ENCODE measurements around the gene EIPR1. TPM values are rescaled to one million over a fixed set of nuclear protein-coding genes. Genes with fewer than 3 reads are reported as not detected.

EIPR1 gene
- polyA plus RNA-seq, 1 donor (not counting 4 experiments of a cell fraction or from before 2014, with no cell fraction given): 44.3 TPM

DNA sequence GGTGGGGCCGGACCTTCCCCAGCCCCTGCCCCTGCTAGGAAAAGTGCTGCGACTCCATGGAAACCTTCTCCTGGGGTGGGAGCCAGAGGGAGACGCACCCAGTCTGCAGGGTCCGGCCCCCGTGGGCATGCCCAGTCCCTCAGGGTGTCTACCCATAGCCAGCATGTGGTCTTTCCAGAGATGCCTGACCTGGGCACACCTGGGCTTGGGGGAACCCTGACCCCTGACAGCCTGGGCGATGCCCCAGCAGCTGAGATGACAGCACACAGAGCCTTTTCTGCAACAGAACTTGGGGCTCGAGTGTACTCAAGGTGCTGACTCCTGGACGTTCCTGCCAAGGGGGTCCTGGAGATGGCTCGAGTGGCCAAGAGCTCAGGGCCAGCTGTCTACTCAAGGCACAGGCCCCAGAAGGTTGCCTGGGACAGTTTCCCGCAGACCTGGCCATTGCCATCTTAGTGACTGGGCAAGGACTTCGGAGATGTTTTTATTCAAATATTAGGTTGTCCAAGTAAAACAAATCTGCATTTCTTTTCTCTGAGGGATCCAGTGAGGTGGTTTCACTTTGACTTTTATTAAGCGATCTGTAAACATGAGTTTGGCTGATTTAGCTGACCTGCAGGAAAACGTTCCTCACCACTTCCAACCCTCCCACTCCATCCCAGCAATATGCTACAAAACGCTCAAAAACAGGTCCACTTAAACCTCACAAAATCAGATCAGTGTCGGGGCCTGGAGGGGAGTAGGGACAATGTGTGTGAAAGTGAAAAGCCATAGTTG, 228.0 kb downstream of the EIPR1 start:
- H3K9me3 ChIP-seq (ENCODE audit: control insufficient read depth, low read depth, low read length): no peaks in the 10 kb centered on the region
- no peak overlapping the region for H3K27ac ChIP-seq (ENCODE audit: control insufficient read depth, insufficient read depth, low read length)
- no peak overlapping the region for H2AFZ ChIP-seq (ENCODE audit: control insufficient read depth, low read length)
- H3K4me2 ChIP-seq (ENCODE audit: control insufficient read depth, extremely low read depth, insufficient read depth, low read depth, low read length): no peak overlapping the region
- TF ChIP-seq, protein P1, sequence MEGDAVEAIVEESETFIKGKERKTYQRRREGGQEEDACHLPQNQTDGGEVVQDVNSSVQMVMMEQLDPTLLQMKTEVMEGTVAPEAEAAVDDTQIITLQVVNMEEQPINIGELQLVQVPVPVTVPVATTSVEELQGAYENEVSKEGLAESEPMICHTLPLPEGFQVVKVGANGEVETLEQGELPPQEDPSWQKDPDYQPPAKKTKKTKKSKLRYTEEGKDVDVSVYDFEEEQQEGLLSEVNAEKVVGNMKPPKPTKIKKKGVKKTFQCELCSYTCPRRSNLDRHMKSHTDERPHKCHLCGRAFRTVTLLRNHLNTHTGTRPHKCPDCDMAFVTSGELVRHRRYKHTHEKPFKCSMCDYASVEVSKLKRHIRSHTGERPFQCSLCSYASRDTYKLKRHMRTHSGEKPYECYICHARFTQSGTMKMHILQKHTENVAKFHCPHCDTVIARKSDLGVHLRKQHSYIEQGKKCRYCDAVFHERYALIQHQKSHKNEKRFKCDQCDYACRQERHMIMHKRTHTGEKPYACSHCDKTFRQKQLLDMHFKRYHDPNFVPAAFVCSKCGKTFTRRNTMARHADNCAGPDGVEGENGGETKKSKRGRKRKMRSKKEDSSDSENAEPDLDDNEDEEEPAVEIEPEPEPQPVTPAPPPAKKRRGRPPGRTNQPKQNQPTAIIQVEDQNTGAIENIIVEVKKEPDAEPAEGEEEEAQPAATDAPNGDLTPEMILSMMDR (optimal IDR thresholded peaks at IDR 0.05 in 1 of 3, IDR thresholded peaks at IDR 0.05 in 1 of 3, conservative IDR thresholded peaks at IDR 0.05 in 1 of 3; ENCODE audit: extremely low read depth in 1 of 3, insufficient read depth in 2 of 3, low read length in 3 of 3): no peak
- TF ChIP-seq EZH2 (IDR thresholded peaks at IDR 0.05; ENCODE audit: low read length): no peak
- no peak overlapping the region for H3K9ac ChIP-seq (ENCODE audit: control insufficient read depth, extremely low read depth, insufficient read depth, low read length)
- FAIRE-seq: no peak
- H3K79me2 ChIP-seq (ENCODE audit: control insufficient read depth, insufficient read depth, low read length): no peaks in the 10 kb centered on the region
- H3K36me3 ChIP-seq (ENCODE audit: control insufficient read depth in 2 of 2, extremely low read depth in 1 of 2, insufficient read depth in 2 of 2, low read length in 2 of 2): no peaks in the 10 kb centered on the region
- H3K4me3 ChIP-seq (ENCODE audit: control insufficient read depth in 2 of 3, extremely low read depth in 1 of 3, insufficient read depth in 2 of 3, low read depth in 1 of 3, low read length in 3 of 3): no peak overlapping the region
- no peaks in the 10 kb centered on the region for H3K9me1 ChIP-seq (ENCODE audit: control insufficient read depth, extremely low read depth, insufficient read depth, low read length)
- dilution Hi-C loops (cut with MboI; ENCODE audit: extremely low pct_ligation_motif_present, low sequenced_read_pairs): no loop called here
- no peaks in the 10 kb centered on the region for H3K27me3 ChIP-seq (ENCODE audit: control insufficient read depth, extremely low read depth, insufficient read depth, low read length)
- no peaks in the 10 kb centered on the region for H4K20me1 ChIP-seq (ENCODE audit: control insufficient read depth, extremely low read depth, insufficient read depth, low read length)
- peaks cover 2% of the 10 kb centered on the region for H3K4me1 ChIP-seq (ENCODE audit: control insufficient read depth, extremely low read depth, insufficient read depth, low read length)
- DNase-seq (ENCODE audit: low read depth, low spot score): no peak

DNA sequence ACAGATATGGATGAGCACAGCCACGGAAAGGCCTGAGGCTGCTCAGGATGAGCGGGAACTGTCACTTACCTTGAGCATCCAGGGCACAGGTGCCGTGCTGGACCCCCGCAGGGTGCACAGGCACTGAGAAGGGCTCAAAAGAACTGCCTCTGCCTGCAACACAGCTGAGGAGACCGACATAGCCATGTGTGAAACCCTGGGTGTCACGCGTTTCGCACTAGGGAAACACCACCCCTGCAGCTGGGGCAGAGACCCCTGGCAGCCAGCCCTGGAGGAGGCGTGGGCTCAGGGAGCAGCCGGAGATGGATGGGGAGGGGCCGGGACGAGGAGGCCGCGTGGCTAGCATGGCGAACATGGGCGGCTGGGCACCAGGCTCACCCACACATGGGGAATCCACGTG, 228.9 kb downstream of the EIPR1 start:
- Histone ChIP-seq H3K9me3 (ENCODE audit: control insufficient read depth, low read depth, low read length) (no peaks in the 10 kb centered on the region), H3K9me1 (ENCODE audit: control insufficient read depth, extremely low read depth, insufficient read depth, low read length) (no peaks in the 10 kb centered on the region), H3K4me3 (ENCODE audit: control insufficient read depth in 2 of 3, extremely low read depth in 1 of 3, insufficient read depth in 2 of 3, low read depth in 1 of 3, low read length in 3 of 3) (no peak overlapping the region), H3K4me1 (ENCODE audit: control insufficient read depth, extremely low read depth, insufficient read depth, low read length) (no peaks in the 10 kb centered on the region), H3K27me3 (ENCODE audit: control insufficient read depth, extremely low read depth, insufficient read depth, low read length) (no peaks in the 10 kb centered on the region), H3K36me3 (ENCODE audit: control insufficient read depth in 2 of 2, extremely low read depth in 1 of 2, insufficient read depth in 2 of 2, low read length in 2 of 2) (no peaks in the 10 kb centered on the region), H3K27ac (ENCODE audit: control insufficient read depth, insufficient read depth, low read length) (no peak overlapping the region), H3K79me2 (ENCODE audit: control insufficient read depth, insufficient read depth, low read length) (no peaks in the 10 kb centered on the region), H2AFZ (ENCODE audit: control insufficient read depth, low read length) (no peak overlapping the region), H3K9ac (ENCODE audit: control insufficient read depth, extremely low read depth, insufficient read depth, low read length) (no peak overlapping the region), H4K20me1 (ENCODE audit: control insufficient read depth, extremely low read depth, insufficient read depth, low read length) (no peaks in the 10 kb centered on the region), H3K4me2 (ENCODE audit: control insufficient read depth, extremely low read depth, insufficient read depth, low read depth, low read length) (no peak overlapping the region)
- FAIRE-seq: no peak
- dilution Hi-C loops (cut with MboI; ENCODE audit: extremely low pct_ligation_motif_present, low sequenced_read_pairs): no loop called here
- no peak for TF ChIP-seq EZH2 (IDR thresholded peaks at IDR 0.05; ENCODE audit: low read length)
- TF ChIP-seq, protein P1 (optimal IDR thresholded peaks at IDR 0.05 in 1 of 3, IDR thresholded peaks at IDR 0.05 in 1 of 3, conservative IDR thresholded peaks at IDR 0.05 in 1 of 3; ENCODE audit: extremely low read depth in 1 of 3, insufficient read depth in 2 of 3, low read length in 3 of 3): no peak
- no peak for DNase-seq (ENCODE audit: low read depth, low spot score)
